B cell (primary cell): ENCODE measurements around the gene FOXN1. TPM values are rescaled to one million over a fixed set of nuclear protein-coding genes. Genes with fewer than 3 reads are reported as not detected.

Experiments
- ATAC-seq: fragments of 200-7000 bp; cut with Tn5 transposase; one replicate; pipeline ENCODE4 v1.10.0; 2021; ENCODE audit warnings: low read depth, mild to moderate bottlenecking, moderate number of reproducible peaks, moderate library complexity
- CTCF ChIA-PET: fragments of 350-600 bp; sonication (Branson Sonifier 250); formaldehyde crosslinking; loops from one replicate; lab custom pipeline; 2021; ENCODE audit warnings: antibody characterized with exemption, inconsistent platforms; lab: Charles Lee
- POLR2A ChIA-PET: fragments of 350-600 bp; sonication (Branson Sonifier 250); formaldehyde crosslinking; loops from one replicate; lab custom pipeline; 2021; ENCODE audit warnings: antibody characterized with exemption; lab: Charles Lee
- DNase-seq: peaks from one replicate; pipeline ENCODE4 v3.0.0; 2013
- H2AFZ ChIP-seq: 2 replicates; pipeline ENCODE4 v1.6.1; 2012; ENCODE audit warnings: mild to moderate bottlenecking, low read depth, low read length; ENCODE audit not compliant: insufficient read depth, poor library complexity, severe bottlenecking
- H3K27ac ChIP-seq, 2 donors: 1 replicate in 1 of 2; 2 replicates in 1 of 2; pipeline ENCODE4 v1.5.1; 2012 to 2013; ENCODE audit warnings: low read length in 2 of 2, mild to moderate bottlenecking in 2 of 2, moderate library complexity in 1 of 2
- H3K27me3 ChIP-seq, 4 experiments: fragments of 200-600 bp in 1 of 4; sonication (generic) in 1 of 4; replicated peaks in 1 of 4; 1 replicate in 2 of 4; 2 replicates in 2 of 4; pipeline versions ENCODE4 v1.6.1 to v1.7.0; 2013 to 2016; ENCODE audit warnings: low read length in 3 of 4, mild to moderate bottlenecking in 2 of 4, mixed read lengths in 1 of 4, moderate library complexity in 1 of 4; ENCODE audit not compliant: insufficient read depth in 4 of 4, control insufficient read depth in 3 of 4; ENCODE audit errors: control extremely low read depth in 1 of 4
- H3K36me3 ChIP-seq, 2 experiments: replicated peaks in 1 of 2; 1 replicate in 1 of 2; 2 replicates in 1 of 2; pipeline versions ENCODE4 v1.6.1 to v1.7.1; 2013; ENCODE audit warnings: low read length in 1 of 2; ENCODE audit not compliant: insufficient read depth in 2 of 2, control insufficient read depth in 1 of 2; ENCODE audit errors: control extremely low read depth in 1 of 2, extremely low read depth in 1 of 2
- H3K4me1 ChIP-seq, 2 donors: fragments of 200-600 bp in 1 of 2; sonication (generic) in 1 of 2; 1 replicate in 1 of 2; 2 replicates in 1 of 2; pipeline versions ENCODE4 v1.5.1 to v1.6.1; 2013 to 2017; ENCODE audit warnings: low read length in 2 of 2; ENCODE audit not compliant: control insufficient read depth in 2 of 2, insufficient read depth in 2 of 2
- H3K4me2 ChIP-seq: replicated peaks from 2 replicates; pipeline ENCODE3; 2012; ENCODE audit warnings: mild to moderate bottlenecking, low read depth, low read length; ENCODE audit not compliant: poor library complexity, severe bottlenecking
- H3K4me3 ChIP-seq, 5 experiments: fragments of 200-600 bp in 1 of 5; sonication (generic) in 1 of 5; 1 replicate in 3 of 5; 2 replicates in 2 of 5; pipeline versions ENCODE4 v1.5.1 to v1.7.0; 2011 to 2016; ENCODE audit warnings: low read length in 4 of 5, mild to moderate bottlenecking in 4 of 5, low read depth in 2 of 5, control low read depth in 1 of 5, moderate library complexity in 1 of 5; ENCODE audit not compliant: insufficient read depth in 1 of 5; ENCODE audit errors: control extremely low read depth in 1 of 5, extremely low read depth in 1 of 5
- H3K79me2 ChIP-seq: fragments of 200-600 bp; sonication (generic); one replicate; pipeline ENCODE4 v1.6.0; 2016; ENCODE audit warnings: low read length; ENCODE audit not compliant: control insufficient read depth, insufficient read depth
- H3K9ac ChIP-seq: fragments of 200-600 bp; sonication (generic); 2 replicates; pipeline ENCODE4 v1.6.1; 2017; ENCODE audit warnings: mild to moderate bottlenecking, low read length, moderate library complexity
- H3K9me3 ChIP-seq, 3 donors: one replicate each; pipeline versions ENCODE4 v1.6.1 to v1.7.1; 2013; ENCODE audit warnings: low read length in 2 of 3; ENCODE audit not compliant: control insufficient read depth in 2 of 3, insufficient read depth in 1 of 3; ENCODE audit errors: control extremely low read depth in 1 of 3
- H4K20me1 ChIP-seq: 2 replicates; pipeline ENCODE4 v1.6.0; 2012; ENCODE audit warnings: mild to moderate bottlenecking, low read length; ENCODE audit not compliant: insufficient read depth, control insufficient read depth, poor library complexity, severe bottlenecking
- H3K27ac Mint-ChIP-seq: one replicate; pipeline ENCODE4 v1.8.0; 2021; ENCODE audit warnings: mixed read lengths
- H3K27me3 Mint-ChIP-seq: one replicate; pipeline ENCODE4 v1.8.0; 2021; ENCODE audit warnings: mixed read lengths
- H3K4me1 Mint-ChIP-seq: one replicate; pipeline ENCODE4 v1.8.0; 2021; ENCODE audit warnings: mixed read lengths
- H3K4me3 Mint-ChIP-seq: one replicate; pipeline ENCODE4 v1.8.0; 2021; ENCODE audit warnings: mixed read lengths
- H3K9me3 Mint-ChIP-seq: one replicate; pipeline ENCODE4 v1.8.0; 2022; ENCODE audit warnings: mixed read lengths; ENCODE audit not compliant: insufficient read depth
- EZH2 ChIP-seq: IDR thresholded peaks from 2 replicates; pipeline ENCODE4 v1.6.1; 2012; ENCODE audit warnings: borderline replicate concordance, low read depth, mild to moderate bottlenecking, moderate library complexity, low read length; ENCODE audit not compliant: insufficient read depth, poor library complexity, severe bottlenecking
- WGBS: methylation state at CpG from one replicate; pipeline ENCODE4 v1.1.5; 2013; ENCODE audit warnings: missing lambda C conversion rate; ENCODE audit not compliant: insufficient coverage; 5-methylcytosine and 5-hydroxymethylcytosine counted together
- intact Hi-C: fragments of 100-400 bp; cut with micrococcal nuclease; formaldehyde crosslinking; loops from one replicate; pipeline ENCODE4 v1.10.0; 2022
- polyA plus RNA-seq: library from polyadenylated mRNA; depleted of rRNA; stranded (reverse); fragments of >200 nt; gene quantifications from 2 replicates; pipeline ENCODE4 v1.2.3, GENCODE V29; 2012
- total RNA-seq, 2 donors: library from RNA; stranded (reverse); fragments of 120-200 nt in 1 of 2; gene quantifications; 1 replicate in 1 of 2; 2 replicates in 1 of 2; pipeline versions ENCODE4 v1.2.3 to v1.2.4, GENCODE V29; 2013 to 2022
- TF ChIP-seq, protein P1 (sequence below): fragments of 200-600 bp; IDR thresholded peaks from one replicate; pipeline ENCODE4 v1.8.0; 2022; ENCODE audit warnings: antibody characterized with exemption, mild to moderate bottlenecking

The FOXN1 gene
- total and polyA plus RNA-seq, 2 donors (not counting 1 experiment from before 2014, with no cell fraction given): not detected

DNA sequence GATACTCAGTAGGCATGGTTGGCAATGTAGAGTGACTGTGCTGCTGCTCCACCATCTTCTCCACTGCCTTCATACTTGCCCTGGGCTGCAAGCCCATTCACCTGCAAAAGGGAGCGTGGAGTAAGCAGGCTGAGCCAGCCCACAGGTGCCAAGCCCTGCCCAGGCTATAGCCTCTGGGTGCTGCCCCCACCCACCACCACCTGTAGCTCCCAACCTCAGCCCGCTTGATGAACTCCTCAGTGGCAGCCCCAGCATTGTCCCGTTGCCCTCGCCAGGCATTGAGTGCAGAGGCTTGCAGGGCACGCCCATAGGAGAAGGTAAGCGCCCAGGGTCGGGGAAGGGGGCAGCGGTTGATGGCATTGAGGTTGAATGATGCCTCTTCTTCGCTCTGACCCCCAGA, 67.4 kb downstream of the FOXN1 start:
- Histone ChIP-seq H3K9ac (no peak overlapping the region), H3K79me2 (peaks cover 71% of the 10 kb centered on the region), H3K27me3 (no peaks in the 10 kb centered on the region), H3K4me2 (no peak overlapping the region), H2AFZ (no peak overlapping the region), H3K27ac (no peak overlapping the region), H3K36me3 (peaks cover 0 to 3% of the 10 kb centered on the region in 2 experiments), H3K9me3 (no peaks in the 10 kb centered on the region), H4K20me1 (peaks cover 4% of the 10 kb centered on the region), H3K4me3 (no peak overlapping the region), H3K4me1 (peaks cover 31 to 53% of the 10 kb centered on the region in 2 donors)
- CTCF ChIA-PET: no interaction called here
- no peaks in the 10 kb centered on the region for H3K27me3 Mint-ChIP-seq
- no peak overlapping the region for H3K4me3 Mint-ChIP-seq
- ATAC-seq (no peak), DNase-seq (no peak)
- WGBS: 97% methylated on average over 9 of the region's 9 CpGs
- POLR2A ChIA-PET: interaction anchor here (1.3 kb wide), 1 partner anchor 22 kb away, joined by 3 read pairs; no protein-coding TSS in a partner anchor
- peaks cover 49% of the 10 kb centered on the region for H3K4me1 Mint-ChIP-seq
- no peaks in the 10 kb centered on the region for H3K9me3 Mint-ChIP-seq
- TF ChIP-seq, protein P1, sequence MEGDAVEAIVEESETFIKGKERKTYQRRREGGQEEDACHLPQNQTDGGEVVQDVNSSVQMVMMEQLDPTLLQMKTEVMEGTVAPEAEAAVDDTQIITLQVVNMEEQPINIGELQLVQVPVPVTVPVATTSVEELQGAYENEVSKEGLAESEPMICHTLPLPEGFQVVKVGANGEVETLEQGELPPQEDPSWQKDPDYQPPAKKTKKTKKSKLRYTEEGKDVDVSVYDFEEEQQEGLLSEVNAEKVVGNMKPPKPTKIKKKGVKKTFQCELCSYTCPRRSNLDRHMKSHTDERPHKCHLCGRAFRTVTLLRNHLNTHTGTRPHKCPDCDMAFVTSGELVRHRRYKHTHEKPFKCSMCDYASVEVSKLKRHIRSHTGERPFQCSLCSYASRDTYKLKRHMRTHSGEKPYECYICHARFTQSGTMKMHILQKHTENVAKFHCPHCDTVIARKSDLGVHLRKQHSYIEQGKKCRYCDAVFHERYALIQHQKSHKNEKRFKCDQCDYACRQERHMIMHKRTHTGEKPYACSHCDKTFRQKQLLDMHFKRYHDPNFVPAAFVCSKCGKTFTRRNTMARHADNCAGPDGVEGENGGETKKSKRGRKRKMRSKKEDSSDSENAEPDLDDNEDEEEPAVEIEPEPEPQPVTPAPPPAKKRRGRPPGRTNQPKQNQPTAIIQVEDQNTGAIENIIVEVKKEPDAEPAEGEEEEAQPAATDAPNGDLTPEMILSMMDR: no peak
- no peak for TF ChIP-seq EZH2
- intact Hi-C loops: loop anchor here (5.0 to 10.0 kb wide), 2 partner anchors 141 to 236 kb away; partner anchors contain the start of genes IFT20, PROCA1, RAB34 and RPL23A
- H3K27ac Mint-ChIP-seq: no peak overlapping the region

- no peak overlapping the region for H2AFZ ChIP-seq
- 93% methylated on average over 6 of the region's 6 CpGs for WGBS
- TF ChIP-seq, protein P1: no peak
- no peak for TF ChIP-seq EZH2
- H3K9me3 ChIP-seq: no peaks in the 10 kb centered on the region
- ChIA-PET CTCF (interaction anchor here (1.5 kb wide), 1 partner anchor 39 kb away, joined by 5 read pairs; no protein-coding TSS in a partner anchor), POLR2A (interaction anchor here (1.3 to 1.8 kb wide), 2 partner anchors 23 to 27 kb away, joined by 3 to 4 read pairs; no protein-coding TSS in a partner anchor)
- H3K36me3 ChIP-seq: peaks cover 0 to 3% of the 10 kb centered on the region in 2 experiments
- peaks cover 30 to 49% of the 10 kb centered on the region in 2 donors for H3K4me1 ChIP-seq
- ATAC-seq (no peak), DNase-seq (no peak)
- no peak overlapping the region for H3K4me2 ChIP-seq
- peaks cover 71% of the 10 kb centered on the region for H3K79me2 ChIP-seq
- H3K4me3 ChIP-seq: no peak overlapping the region
- Mint-ChIP-seq H3K9me3 (no peaks in the 10 kb centered on the region), H3K4me1 (peaks cover 47% of the 10 kb centered on the region), H3K27me3 (no peaks in the 10 kb centered on the region), H3K4me3 (no peak overlapping the region), H3K27ac (no peak overlapping the region)
- intact Hi-C loops: loop anchor here (5.0 to 10.0 kb wide), 2 partner anchors 141 to 237 kb away; partner anchors contain the start of genes IFT20, PROCA1, RAB34 and RPL23A
- H3K27me3 ChIP-seq: no peaks in the 10 kb centered on the region
- H3K27ac ChIP-seq: no peak overlapping the region
- peaks cover 4% of the 10 kb centered on the region for H4K20me1 ChIP-seq
- H3K9ac ChIP-seq: no peak overlapping the region
These were observed 67.9 kb downstream of the FOXN1 start for GRCh38 chr17:28573966-28574480.
